NK-92 (cell line): Measurements from ENCODE around the gene SLC35E4.
"Not testable (repeated sequence)": the region's sequence is repeated elsewhere in the genome, so short reads cannot be mapped to it uniquely, and the experiment has no call there.

Experiments used
- DNase-seq: peaks from one replicate; lab custom pipeline; 2025; ENCODE audit not compliant: unreplicated experiment; lab: John Stamatoyannopoulos, UW

Gene SLC35E4

GRCh38 chr22:30610299-30610698, 25.3 kb upstream of the SLC35E4 start:
- no peak for DNase-seq

GRCh38 chr22:30611197-30611596, 24.4 kb upstream of the SLC35E4 start:
- DNase-seq, result no peak

- no peak for DNase-seq
These were observed 22.8 kb upstream of the SLC35E4 start for GRCh38 chr22:30612789-30613188.

GRCh38 chr22:30614268-30614667, 21.3 kb upstream of the SLC35E4 start:
- no peak for DNase-seq

- no peak for DNase-seq
These were observed 20.7 kb upstream of the SLC35E4 start for GRCh38 chr22:30614879-30615278.

- no peak for DNase-seq
These were observed 20.0 kb upstream of the SLC35E4 start for GRCh38 chr22:30615543-30615954.

GRCh38 chr22:30617819-30618218, 17.8 kb upstream of the SLC35E4 start:
- DNase-seq, result no peak

GRCh38 chr22:30619909-30620308, 15.7 kb upstream of the SLC35E4 start:
- DNase-seq, result not testable (repeated sequence)

GRCh38 chr22:30626413-30626812, 9.2 kb upstream of the SLC35E4 start:
- DNase-seq, result no peak

GRCh38 chr22:30627471-30627870, 8.1 kb upstream of the SLC35E4 start:
- DNase-seq, result no peak

GRCh38 chr22:30628491-30628890, 7.1 kb upstream of the SLC35E4 start:
- DNase-seq, result no peak

- DNase-seq, result not testable (repeated sequence)
These were observed 4.1 kb upstream of the SLC35E4 start for GRCh38 chr22:30631469-30631868.

- DNase-seq, result peak; percentile 24
These were observed 929 bp upstream of the SLC35E4 start for GRCh38 chr22:30634471-30635233.

- DNase-seq, result no peak
These were observed 871 bp downstream of the SLC35E4 start for GRCh38 chr22:30636226-30637077.

GRCh38 chr22:30637701-30638114, 2.1 kb downstream of the SLC35E4 start:
- no peak for DNase-seq

- DNase-seq, result no peak
These were observed 4.8 kb downstream of the SLC35E4 start for GRCh38 chr22:30640361-30640760.

- no peak for DNase-seq
These were observed 5.4 kb downstream of the SLC35E4 start for GRCh38 chr22:30640839-30641430.

- DNase-seq, result no peak
These were observed 7.7 kb downstream of the SLC35E4 start for GRCh38 chr22:30643055-30643875.

- no peak for DNase-seq
These were observed 11.1 kb downstream of the SLC35E4 start for GRCh38 chr22:30646518-30647160.

- DNase-seq, result no peak
These were observed 12.0 kb downstream of the SLC35E4 start for GRCh38 chr22:30647536-30647935.
